GM19452 (cell line): ENCODE results near the gene PRDX5.

ENCODE experiments used
- ATAC-seq: cut with Tn5 transposase; IDR thresholded peaks from one replicate; pipeline ENCODE4 v1.9.1; 2021; ENCODE audit not compliant: unreplicated experiment

Gene PRDX5

GRCh38 chr11:64343767-64344559, 26.0 kb downstream of the PRDX5 start:
- no peak for ATAC-seq

GRCh38 chr11:64344787-64345186, 26.9 kb downstream of the PRDX5 start:
- no peak for ATAC-seq

GRCh38 chr11:64347193-64347867, 29.4 kb downstream of the PRDX5 start:
- ATAC-seq: no peak

- ATAC-seq: no peak
These were observed 30.6 kb downstream of the PRDX5 start for GRCh38 chr11:64348383-64349024.

GRCh38 chr11:64349025-64349387, 31.1 kb downstream of the PRDX5 start:
- ATAC-seq: no peak

- ATAC-seq: no peak
These were observed 31.5 kb downstream of the PRDX5 start for GRCh38 chr11:64349404-64349803.

- no peak for ATAC-seq
These were observed 33.3 kb downstream of the PRDX5 start for GRCh38 chr11:64351136-64351631.

- no peak for ATAC-seq
These were observed 34.4 kb downstream of the PRDX5 start for GRCh38 chr11:64352099-64352994.

- ATAC-seq: no peak
These were observed 35.2 kb downstream of the PRDX5 start for GRCh38 chr11:64352995-64353714.

- no peak for ATAC-seq
These were observed 36.0 kb downstream of the PRDX5 start for GRCh38 chr11:64353715-64354506.

- ATAC-seq: no peak
These were observed 37.4 kb downstream of the PRDX5 start for GRCh38 chr11:64355078-64355940.

- ATAC-seq: no peak
These were observed 38.8 kb downstream of the PRDX5 start for GRCh38 chr11:64356498-64357411.

GRCh38 chr11:64357446-64357845, 39.5 kb downstream of the PRDX5 start:
- no peak for ATAC-seq

- no peak for ATAC-seq
These were observed 40.1 kb downstream of the PRDX5 start for GRCh38 chr11:64357904-64358535.

- ATAC-seq: no peak
These were observed 40.6 kb downstream of the PRDX5 start for GRCh38 chr11:64358536-64358906.

- ATAC-seq: peak; percentile 65
These were observed 41.2 kb downstream of the PRDX5 start, which contains the start of gene RPS6KA4 for GRCh38 chr11:64358907-64359711. Gene RPS6KA4, plus strand, starts transcription at chr11:64359162. Its CDS starts 74 bp downstream, at chr11:64359236.
